ENCODE measurements around the gene SELENOH.
A peak's percentile ranks its signal among the peaks of the same experiment; 100 is the strongest.

SELENOH gene

DNA sequence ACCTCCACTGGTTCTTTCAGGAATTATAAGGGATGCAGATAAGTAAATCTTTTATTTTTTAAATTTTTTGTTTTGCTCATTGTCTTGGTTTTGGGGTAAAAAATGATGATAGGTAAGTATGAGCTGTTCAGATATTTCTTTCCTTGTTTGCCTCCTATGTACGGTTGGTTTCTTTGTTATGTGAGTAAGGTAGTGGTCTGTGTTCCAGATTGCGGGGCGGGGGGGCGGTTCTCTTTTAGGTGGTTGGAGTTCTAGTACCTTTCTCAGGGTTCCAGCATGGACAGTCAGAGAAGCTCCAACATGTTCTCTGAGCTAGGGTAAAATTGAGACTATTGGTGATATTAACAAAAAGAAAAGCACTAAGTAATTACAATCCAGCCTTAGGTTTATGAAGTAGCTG lies 22.7 kb downstream of the SELENOH start:
- Histone ChIP-seq H3K4me3 (ENCODE audit: low read depth in 1 of 5, low read length in 5 of 5) (peak overlapping the region; percentile 53 to 94 (median 90)), H3K9ac (ENCODE audit: low read length in 5 of 5) (peak overlapping the region; percentile 6 to 98 (median 88)), H3K27ac (ENCODE audit: low read depth, low read length) (peak overlapping the region; percentile 96)

DNA sequence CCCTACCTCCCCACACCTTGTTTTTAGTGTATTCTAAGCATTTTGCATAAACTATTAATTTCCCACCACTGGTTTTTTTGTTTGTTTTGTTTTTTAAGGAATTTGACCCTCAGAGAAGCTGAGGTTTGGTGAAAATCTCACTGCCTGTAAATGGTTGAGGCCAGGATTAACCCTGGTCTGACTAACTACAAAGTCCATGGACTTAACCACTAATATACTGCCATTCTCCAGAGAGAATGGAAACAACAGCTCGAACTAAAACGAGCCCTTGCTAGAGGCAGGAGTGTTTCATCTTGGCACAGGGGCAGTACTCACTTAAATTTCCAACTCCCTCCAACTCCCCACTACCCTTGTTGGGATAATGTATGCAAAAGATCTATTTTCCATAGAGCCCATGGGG lies 23.3 kb downstream of the SELENOH start:
- Histone ChIP-seq H3K27me3 (ENCODE audit: control insufficient read depth in 5 of 5, insufficient read depth in 4 of 5, low read length in 5 of 5) (no peaks in the 10 kb centered on the region), H3K9me3 (ENCODE audit: control insufficient read depth in 5 of 5, low read length in 5 of 5) (no peaks in the 10 kb centered on the region), H3K4me1 (ENCODE audit: control insufficient read depth in 5 of 5, insufficient read depth in 5 of 5, low read length in 5 of 5) (peaks cover 5 to 54% (median 40%) of the 10 kb centered on the region in 5 donors), H3K9ac (ENCODE audit: low read length in 5 of 5) (peak overlapping the region in 4 of 5 donors; percentile 85 to 98 (median 90)), H3K27ac (ENCODE audit: low read depth, low read length) (peak overlapping the region; percentile 96), H3K36me3 (ENCODE audit: control insufficient read depth in 5 of 5, insufficient read depth in 5 of 5, low read length in 5 of 5) (no peaks in the 10 kb centered on the region), H3K4me3 (ENCODE audit: low read depth in 1 of 5, low read length in 5 of 5) (peak overlapping the region; percentile 53 to 94 (median 90))

More for the DNA sequence above, 22.7 kb downstream of the SELENOH start:
- Histone ChIP-seq H3K4me1 (ENCODE audit: control insufficient read depth in 5 of 5, insufficient read depth in 5 of 5, low read length in 5 of 5) (peaks cover 5 to 49% (median 37%) of the 10 kb centered on the region in 5 donors), H3K9me3 (ENCODE audit: control insufficient read depth in 5 of 5, low read length in 5 of 5) (no peaks in the 10 kb centered on the region), H3K27me3 (ENCODE audit: control insufficient read depth in 5 of 5, insufficient read depth in 4 of 5, low read length in 5 of 5) (no peaks in the 10 kb centered on the region), H3K36me3 (ENCODE audit: control insufficient read depth in 5 of 5, insufficient read depth in 5 of 5, low read length in 5 of 5) (no peaks in the 10 kb centered on the region)

DNA sequence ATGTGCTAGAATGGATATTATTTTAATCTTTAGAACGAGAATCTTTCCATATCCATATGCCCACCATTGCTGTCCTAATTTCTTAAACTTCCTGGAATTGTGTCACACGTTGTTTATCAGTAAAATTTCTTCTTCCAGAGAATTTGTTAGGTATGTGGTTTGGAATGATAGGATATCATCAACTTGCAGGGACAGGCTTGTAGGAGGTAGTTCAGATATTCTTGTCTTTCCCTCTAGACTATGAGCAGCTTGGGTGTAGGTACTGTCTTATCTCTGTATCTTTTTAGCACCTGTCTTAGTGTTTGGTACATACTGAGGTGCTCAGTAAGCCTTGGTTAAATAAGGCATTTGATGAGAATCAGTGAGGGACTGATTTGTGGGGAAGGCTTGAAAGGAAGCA lies 23.7 kb downstream of the SELENOH start:
- H3K27ac ChIP-seq (ENCODE audit: low read depth, low read length): peak overlapping the region; percentile 96
- peak overlapping the region in 3 of 5 donors; percentile 85 to 98 (median 88) for H3K9ac ChIP-seq (ENCODE audit: low read length in 5 of 5)
- H3K4me1 ChIP-seq (ENCODE audit: control insufficient read depth in 5 of 5, insufficient read depth in 5 of 5, low read length in 5 of 5): peaks cover 5 to 58% (median 42%) of the 10 kb centered on the region in 5 donors
- H3K27me3 ChIP-seq (ENCODE audit: control insufficient read depth in 5 of 5, insufficient read depth in 4 of 5, low read length in 5 of 5): no peaks in the 10 kb centered on the region
- H3K36me3 ChIP-seq (ENCODE audit: control insufficient read depth in 5 of 5, insufficient read depth in 5 of 5, low read length in 5 of 5): no peaks in the 10 kb centered on the region
- peak overlapping the region; percentile 53 to 94 (median 90) for H3K4me3 ChIP-seq (ENCODE audit: low read depth in 1 of 5, low read length in 5 of 5)
- H3K9me3 ChIP-seq (ENCODE audit: control insufficient read depth in 5 of 5, low read length in 5 of 5): no peaks in the 10 kb centered on the region

DNA sequence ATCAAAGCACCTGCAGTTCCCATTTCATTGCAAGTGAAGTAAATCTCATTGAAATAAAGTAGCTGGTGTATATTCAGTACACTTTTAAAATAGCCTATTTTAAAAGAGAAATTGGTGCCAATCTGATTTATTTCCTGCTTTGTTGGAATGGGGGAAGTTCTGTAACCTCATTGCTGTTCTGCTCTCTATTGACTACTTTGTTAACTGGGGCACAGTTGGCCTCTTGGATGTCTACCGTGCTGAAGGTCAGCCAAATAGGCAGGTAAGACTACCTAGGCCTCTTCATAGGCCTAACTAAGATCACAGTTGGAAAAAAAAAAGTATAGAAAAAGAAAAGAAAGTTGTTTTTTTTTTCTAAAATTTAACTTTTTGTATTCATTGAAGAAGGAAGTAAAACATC lies 29.5 kb downstream of the SELENOH start:
- H3K27me3 ChIP-seq (ENCODE audit: control insufficient read depth in 5 of 5, insufficient read depth in 4 of 5, low read length in 5 of 5): no peaks in the 10 kb centered on the region
- peaks cover 10 to 77% (median 36%) of the 10 kb centered on the region in 5 donors for H3K4me1 ChIP-seq (ENCODE audit: control insufficient read depth in 5 of 5, insufficient read depth in 5 of 5, low read length in 5 of 5)
- H3K36me3 ChIP-seq (ENCODE audit: control insufficient read depth in 5 of 5, insufficient read depth in 5 of 5, low read length in 5 of 5): no peaks in the 10 kb centered on the region
- H3K4me3 ChIP-seq (ENCODE audit: low read depth in 1 of 5, low read length in 5 of 5): peak overlapping the region in 1 of 5 donors; percentile 11
- no peak overlapping the region for H3K9ac ChIP-seq (ENCODE audit: low read length in 5 of 5)
- H3K9me3 ChIP-seq (ENCODE audit: control insufficient read depth in 5 of 5, low read length in 5 of 5): no peaks in the 10 kb centered on the region
- H3K27ac ChIP-seq (ENCODE audit: low read depth, low read length): peak overlapping the region; percentile 32

DNA sequence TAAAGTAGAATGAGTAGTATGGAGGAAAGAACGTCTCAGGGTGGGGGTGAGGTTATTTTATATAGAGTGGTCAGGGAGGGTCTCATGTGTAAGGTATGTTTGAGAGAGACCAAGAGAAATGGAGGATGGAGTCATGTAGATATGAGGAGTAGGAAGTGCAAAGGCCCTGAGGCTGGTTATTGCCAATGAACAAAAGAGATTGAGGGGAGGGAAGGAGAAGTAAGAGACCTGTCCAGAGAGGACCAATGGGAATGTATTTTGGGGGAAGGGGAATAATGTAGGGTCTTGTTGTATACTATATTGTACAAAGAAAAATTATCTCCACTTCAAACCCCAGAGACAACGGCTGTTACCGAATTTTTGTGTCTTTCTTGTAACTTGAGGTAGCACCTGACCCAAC lies 30.1 kb downstream of the SELENOH start:
- no peaks in the 10 kb centered on the region for H3K36me3 ChIP-seq (ENCODE audit: control insufficient read depth in 5 of 5, insufficient read depth in 5 of 5, low read length in 5 of 5)
- H3K9me3 ChIP-seq (ENCODE audit: control insufficient read depth in 5 of 5, low read length in 5 of 5): no peaks in the 10 kb centered on the region
- H3K4me3 ChIP-seq (ENCODE audit: low read depth in 1 of 5, low read length in 5 of 5): no peak overlapping the region
- no peaks in the 10 kb centered on the region for H3K27me3 ChIP-seq (ENCODE audit: control insufficient read depth in 5 of 5, insufficient read depth in 4 of 5, low read length in 5 of 5)
- H3K9ac ChIP-seq (ENCODE audit: low read length in 5 of 5): no peak overlapping the region
- peaks cover 9 to 79% (median 38%) of the 10 kb centered on the region in 5 donors for H3K4me1 ChIP-seq (ENCODE audit: control insufficient read depth in 5 of 5, insufficient read depth in 5 of 5, low read length in 5 of 5)
- peak overlapping the region; percentile 32 for H3K27ac ChIP-seq (ENCODE audit: low read depth, low read length)

DNA sequence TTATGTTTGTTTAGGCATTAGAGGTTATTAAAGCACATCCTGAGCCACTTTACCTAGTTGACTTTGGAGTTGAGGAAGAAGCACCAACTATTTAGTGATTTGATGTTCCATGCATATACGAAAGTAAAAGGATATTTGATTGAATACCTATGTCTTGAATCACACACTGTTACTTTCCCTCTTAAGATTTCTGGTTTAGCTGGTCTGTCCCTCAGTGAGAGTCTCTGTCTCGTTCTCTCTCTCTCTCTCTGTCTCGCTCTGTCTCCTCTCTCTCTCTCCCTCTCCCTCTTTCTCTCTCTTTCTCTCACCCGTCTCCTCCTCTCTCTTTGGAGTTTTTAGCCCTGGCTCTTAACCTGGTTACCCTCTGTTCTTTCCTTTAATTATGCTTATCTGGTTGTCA lies 31.3 kb downstream of the SELENOH start:
- peaks cover 8 to 81% (median 44%) of the 10 kb centered on the region in 5 donors for H3K4me1 ChIP-seq (ENCODE audit: control insufficient read depth in 5 of 5, insufficient read depth in 5 of 5, low read length in 5 of 5)
- peak overlapping the region; percentile 44 for H3K27ac ChIP-seq (ENCODE audit: low read depth, low read length)

DNA sequence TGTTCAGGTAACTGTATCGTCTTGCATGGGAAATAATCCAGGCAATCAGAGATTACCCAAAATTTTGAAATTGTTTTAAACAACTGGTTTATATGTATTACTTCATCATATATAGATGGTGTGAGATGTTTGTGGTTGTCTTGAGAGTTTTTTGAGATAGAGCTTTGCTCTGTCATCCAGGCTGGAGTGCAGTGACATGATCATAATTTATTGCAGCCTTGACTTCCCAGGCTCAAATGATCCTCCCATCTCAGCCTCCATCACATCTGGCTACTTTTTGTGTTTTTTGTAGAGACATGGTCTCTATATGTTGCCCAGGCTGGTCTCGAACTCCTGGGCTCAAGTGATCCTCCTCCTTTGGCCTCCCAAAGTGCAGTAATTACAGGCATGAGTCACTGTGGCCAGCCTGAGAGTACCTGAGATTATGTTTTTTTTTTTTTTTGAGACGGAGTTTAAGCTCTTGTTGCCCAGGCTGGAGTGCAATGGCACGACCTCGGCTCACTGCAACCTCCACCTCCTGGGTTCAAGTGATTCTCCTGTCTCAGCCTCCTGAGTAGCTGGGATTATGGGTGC lies 31.8 kb downstream of the SELENOH start:
- no peaks in the 10 kb centered on the region for H3K9me3 ChIP-seq (ENCODE audit: control insufficient read depth in 5 of 5, low read length in 5 of 5)
- peaks cover 10 to 83% (median 50%) of the 10 kb centered on the region in 5 donors for H3K4me1 ChIP-seq (ENCODE audit: control insufficient read depth in 5 of 5, insufficient read depth in 5 of 5, low read length in 5 of 5)
- H3K36me3 ChIP-seq (ENCODE audit: control insufficient read depth in 5 of 5, insufficient read depth in 5 of 5, low read length in 5 of 5): no peaks in the 10 kb centered on the region
- no peaks in the 10 kb centered on the region for H3K27me3 ChIP-seq (ENCODE audit: control insufficient read depth in 5 of 5, insufficient read depth in 4 of 5, low read length in 5 of 5)
- H3K27ac ChIP-seq (ENCODE audit: low read depth, low read length): peak overlapping the region; percentile 44
- H3K4me3 ChIP-seq (ENCODE audit: low read depth in 1 of 5, low read length in 5 of 5): no peak overlapping the region
- H3K9ac ChIP-seq (ENCODE audit: low read length in 5 of 5): no peak overlapping the region

More for the DNA sequence above, 31.3 kb downstream of the SELENOH start:
- H3K9me3 ChIP-seq (ENCODE audit: control insufficient read depth in 5 of 5, low read length in 5 of 5): no peaks in the 10 kb centered on the region
- H3K4me3 ChIP-seq (ENCODE audit: low read depth in 1 of 5, low read length in 5 of 5): no peak overlapping the region
- H3K9ac ChIP-seq (ENCODE audit: low read length in 5 of 5): no peak overlapping the region
- H3K27me3 ChIP-seq (ENCODE audit: control insufficient read depth in 5 of 5, insufficient read depth in 4 of 5, low read length in 5 of 5): no peaks in the 10 kb centered on the region
- H3K36me3 ChIP-seq (ENCODE audit: control insufficient read depth in 5 of 5, insufficient read depth in 5 of 5, low read length in 5 of 5): no peaks in the 10 kb centered on the region

DNA sequence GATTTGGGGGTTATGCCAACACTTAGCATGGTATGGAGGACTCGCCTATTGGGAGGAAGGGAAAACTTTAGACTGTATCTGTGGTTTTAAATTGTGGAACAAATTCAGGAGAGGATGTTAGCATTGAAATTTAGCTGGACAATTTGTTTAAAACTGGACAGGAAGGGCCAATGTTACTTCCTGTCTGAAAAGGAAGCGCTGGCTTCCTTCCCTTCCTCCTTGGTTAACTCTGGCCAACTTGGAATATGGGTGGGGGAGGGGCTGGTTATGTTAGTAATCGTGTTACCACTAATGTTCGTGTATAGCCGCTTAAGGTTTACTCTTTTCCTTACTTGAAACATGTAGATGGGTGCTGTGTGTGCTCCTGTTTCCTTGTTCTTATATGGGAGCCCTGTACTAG lies 34.2 kb downstream of the SELENOH start:
- peak overlapping the region in 4 of 5 donors; percentile 36 to 59 (median 44) for H3K4me3 ChIP-seq (ENCODE audit: low read depth in 1 of 5, low read length in 5 of 5)
- peak overlapping the region; percentile 74 for H3K27ac ChIP-seq (ENCODE audit: low read depth, low read length)
- no peaks in the 10 kb centered on the region for H3K9me3 ChIP-seq (ENCODE audit: control insufficient read depth in 5 of 5, low read length in 5 of 5)
- H3K36me3 ChIP-seq (ENCODE audit: control insufficient read depth in 5 of 5, insufficient read depth in 5 of 5, low read length in 5 of 5): no peaks in the 10 kb centered on the region
- peak overlapping the region in 2 of 5 donors; percentile 17 to 20 for H3K9ac ChIP-seq (ENCODE audit: low read length in 5 of 5)
- H3K27me3 ChIP-seq (ENCODE audit: control insufficient read depth in 5 of 5, insufficient read depth in 4 of 5, low read length in 5 of 5): no peaks in the 10 kb centered on the region
- peaks cover 18 to 92% (median 68%) of the 10 kb centered on the region in 5 donors for H3K4me1 ChIP-seq (ENCODE audit: control insufficient read depth in 5 of 5, insufficient read depth in 5 of 5, low read length in 5 of 5)

DNA sequence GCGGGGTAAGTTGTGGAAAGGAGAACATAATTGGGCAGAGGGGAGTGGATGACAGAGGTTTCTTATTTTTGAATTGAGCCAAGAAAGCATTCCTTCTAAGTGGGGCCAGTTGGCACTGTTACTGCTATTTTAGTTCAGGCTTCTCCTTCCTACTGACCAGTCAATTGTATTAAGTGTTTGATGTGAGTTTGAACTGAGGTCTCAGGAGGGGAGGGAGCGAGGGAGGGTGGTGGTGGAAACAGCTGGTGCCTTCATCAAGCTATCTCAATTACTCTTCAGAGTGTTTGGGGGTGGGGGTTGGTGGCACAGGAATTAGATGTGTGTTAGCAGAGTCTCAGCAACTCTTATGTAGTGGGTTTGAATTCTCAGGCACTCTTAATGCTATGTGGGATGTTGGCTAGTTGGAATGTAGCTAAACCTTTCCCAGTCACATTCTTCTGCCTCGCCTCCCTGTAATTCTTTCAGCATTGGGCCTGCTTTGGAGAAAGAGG lies 34.8 kb downstream of the SELENOH start:
- H3K4me3 ChIP-seq (ENCODE audit: low read depth in 1 of 5, low read length in 5 of 5): peak overlapping the region in 4 of 5 donors; percentile 36 to 59 (median 44)
- no peaks in the 10 kb centered on the region for H3K9me3 ChIP-seq (ENCODE audit: control insufficient read depth in 5 of 5, low read length in 5 of 5)
- peaks cover 18 to 91% (median 71%) of the 10 kb centered on the region in 5 donors for H3K4me1 ChIP-seq (ENCODE audit: control insufficient read depth in 5 of 5, insufficient read depth in 5 of 5, low read length in 5 of 5)
- peak overlapping the region in 2 of 5 donors; percentile 33 to 39 for H3K9ac ChIP-seq (ENCODE audit: low read length in 5 of 5)
- H3K27ac ChIP-seq (ENCODE audit: low read depth, low read length): peak overlapping the region; percentile 74
- no peaks in the 10 kb centered on the region for H3K36me3 ChIP-seq (ENCODE audit: control insufficient read depth in 5 of 5, insufficient read depth in 5 of 5, low read length in 5 of 5)
- H3K27me3 ChIP-seq (ENCODE audit: control insufficient read depth in 5 of 5, insufficient read depth in 4 of 5, low read length in 5 of 5): no peaks in the 10 kb centered on the region

DNA sequence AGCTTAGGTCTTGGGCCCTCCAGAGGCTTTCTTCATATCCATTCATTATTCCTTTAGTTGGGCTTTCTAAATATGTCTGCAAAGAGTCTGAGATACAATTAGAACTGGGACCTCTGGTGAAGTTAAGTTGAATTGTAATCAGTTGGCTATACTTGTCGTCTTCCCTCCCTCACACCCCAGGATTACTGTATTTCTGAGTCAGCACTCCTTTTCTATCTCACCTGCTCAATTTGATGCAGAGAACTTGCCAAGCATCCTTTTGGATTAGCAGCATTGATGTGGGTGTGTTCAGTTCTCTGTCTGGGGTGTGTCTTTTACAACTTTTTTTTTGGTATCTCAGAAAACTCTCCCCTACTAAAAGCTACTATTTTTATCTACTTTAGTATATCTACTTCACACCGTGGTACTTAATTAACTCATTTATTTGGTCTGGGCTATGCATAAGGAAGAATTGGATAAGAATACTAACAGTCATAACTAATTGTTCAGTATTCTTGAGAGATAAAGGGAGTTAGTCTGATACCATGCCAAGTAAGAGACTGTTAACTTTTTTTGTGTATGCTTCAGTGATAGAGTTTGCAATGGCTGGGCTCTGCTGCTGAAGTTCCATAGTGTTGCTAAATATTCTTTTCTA lies 35.4 kb downstream of the SELENOH start:
- peak overlapping the region in 3 of 5 donors; percentile 43 to 46 (median 43) for H3K4me3 ChIP-seq (ENCODE audit: low read depth in 1 of 5, low read length in 5 of 5)
- peak overlapping the region in 1 of 5 donors; percentile 33 for H3K9ac ChIP-seq (ENCODE audit: low read length in 5 of 5)
- no peaks in the 10 kb centered on the region for H3K9me3 ChIP-seq (ENCODE audit: control insufficient read depth in 5 of 5, low read length in 5 of 5)
- peaks cover 0 to 3% (median 0%) of the 10 kb centered on the region in 5 donors for H3K36me3 ChIP-seq (ENCODE audit: control insufficient read depth in 5 of 5, insufficient read depth in 5 of 5, low read length in 5 of 5)
- peaks cover 18 to 91% (median 76%) of the 10 kb centered on the region in 5 donors for H3K4me1 ChIP-seq (ENCODE audit: control insufficient read depth in 5 of 5, insufficient read depth in 5 of 5, low read length in 5 of 5)
- H3K27me3 ChIP-seq (ENCODE audit: control insufficient read depth in 5 of 5, insufficient read depth in 4 of 5, low read length in 5 of 5): no peaks in the 10 kb centered on the region
- H3K27ac ChIP-seq (ENCODE audit: low read depth, low read length): peak overlapping the region; percentile 91
